ENCODE results near the gene TMCO4.
"Not testable (repeated sequence)": the region's sequence is repeated elsewhere in the genome, so short reads cannot be mapped to it uniquely, and the experiment has no call there.

TMCO4 gene

GRCh38 chr1:19636065-19636464 is 163.7 kb downstream of the TMCO4 start:
- no peak for DNase-seq (ENCODE audit: low spot score)

GRCh38 chr1:19635646-19636045 is 164.1 kb downstream of the TMCO4 start:
- no peak for DNase-seq (ENCODE audit: low spot score)

- not testable (repeated sequence) for DNase-seq (ENCODE audit: low spot score)
Observed at GRCh38 chr1:19635064-19635463, 164.7 kb downstream of the TMCO4 start.

GRCh38 chr1:19633106-19633505 is 166.6 kb downstream of the TMCO4 start:
- DNase-seq (ENCODE audit: low spot score), result no peak
